BLaER1 (cell line): ENCODE data around the gene ATF3.

ENCODE experiments used
- H3K27ac ChIP-seq: shearing (Covaris generic); formaldehyde crosslinking; 2 replicates; pipeline ENCODE4 v1.8.1; 2022
- H3K27me3 ChIP-seq: shearing (Covaris generic); formaldehyde crosslinking; 2 replicates; pipeline ENCODE4 v1.8.1; 2022
- H3K36me3 ChIP-seq: shearing (Covaris generic); formaldehyde crosslinking; 2 replicates; pipeline ENCODE4 v1.8.1; 2022
- H3K4me1 ChIP-seq: shearing (Covaris generic); formaldehyde crosslinking; 2 replicates; pipeline ENCODE4 v1.8.1; 2022
- H3K4me2 ChIP-seq: shearing (Covaris generic); formaldehyde crosslinking; 2 replicates; pipeline ENCODE4 v1.8.1; 2022
- H3K4me3 ChIP-seq: shearing (Covaris generic); formaldehyde crosslinking; 2 replicates; pipeline ENCODE4 v1.8.1; 2022
- H3K9ac ChIP-seq: shearing (Covaris generic); formaldehyde crosslinking; 2 replicates; pipeline ENCODE4 v1.8.1; 2022
- H3K9me3 ChIP-seq: shearing (Covaris generic); formaldehyde crosslinking; 2 replicates; pipeline ENCODE4 v1.8.1; 2022
- H4K20me1 ChIP-seq: shearing (Covaris generic); formaldehyde crosslinking; 2 replicates; pipeline ENCODE4 v1.8.1; 2022
- Cebpa-rat ChIP-seq: shearing (Covaris generic); IDR thresholded peaks from 2 replicates; pipeline ENCODE4 v1.8.1; 2022

ATF3 gene

GRCh38 chr1:212624976-212625501, 16.5 kb downstream of the ATF3 start:
- TF ChIP-seq Cebpa-rat, result no peak
- Histone ChIP-seq H3K36me3 (peaks cover 13% of the 10 kb centered on the region), H3K4me2 (no peak overlapping the region), H3K9ac (no peak overlapping the region), H3K27ac (no peak overlapping the region), H3K9me3 (no peaks in the 10 kb centered on the region), H4K20me1 (no peaks in the 10 kb centered on the region), H3K4me1 (peaks cover 29% of the 10 kb centered on the region), H3K27me3 (no peaks in the 10 kb centered on the region), H3K4me3 (no peak overlapping the region)

- Histone ChIP-seq H3K4me2 (no peak overlapping the region), H3K9me3 (no peaks in the 10 kb centered on the region), H3K9ac (no peak overlapping the region), H3K4me3 (no peak overlapping the region), H4K20me1 (no peaks in the 10 kb centered on the region), H3K27me3 (no peaks in the 10 kb centered on the region), H3K27ac (no peak overlapping the region), H3K4me1 (peaks cover 38% of the 10 kb centered on the region), H3K36me3 (peaks cover 4% of the 10 kb centered on the region)
- no peak for TF ChIP-seq Cebpa-rat
These were observed 17.4 kb downstream of the ATF3 start for GRCh38 chr1:212625781-212626450.

GRCh38 chr1:212628046-212628445, 19.5 kb downstream of the ATF3 start:
- H3K4me3 ChIP-seq, result no peak overlapping the region
- no peaks in the 10 kb centered on the region for H3K36me3 ChIP-seq
- peaks cover 34% of the 10 kb centered on the region for H3K4me1 ChIP-seq
- no peak overlapping the region for H3K9ac ChIP-seq
- H3K9me3 ChIP-seq, result peaks cover 3% of the 10 kb centered on the region; the same call in 1 of the 2 replicates
- no peaks in the 10 kb centered on the region for H3K27me3 ChIP-seq
- no peak overlapping the region for H3K4me2 ChIP-seq
- no peak overlapping the region for H3K27ac ChIP-seq
- H4K20me1 ChIP-seq, result no peaks in the 10 kb centered on the region
- TF ChIP-seq Cebpa-rat, result no peak

DNA sequence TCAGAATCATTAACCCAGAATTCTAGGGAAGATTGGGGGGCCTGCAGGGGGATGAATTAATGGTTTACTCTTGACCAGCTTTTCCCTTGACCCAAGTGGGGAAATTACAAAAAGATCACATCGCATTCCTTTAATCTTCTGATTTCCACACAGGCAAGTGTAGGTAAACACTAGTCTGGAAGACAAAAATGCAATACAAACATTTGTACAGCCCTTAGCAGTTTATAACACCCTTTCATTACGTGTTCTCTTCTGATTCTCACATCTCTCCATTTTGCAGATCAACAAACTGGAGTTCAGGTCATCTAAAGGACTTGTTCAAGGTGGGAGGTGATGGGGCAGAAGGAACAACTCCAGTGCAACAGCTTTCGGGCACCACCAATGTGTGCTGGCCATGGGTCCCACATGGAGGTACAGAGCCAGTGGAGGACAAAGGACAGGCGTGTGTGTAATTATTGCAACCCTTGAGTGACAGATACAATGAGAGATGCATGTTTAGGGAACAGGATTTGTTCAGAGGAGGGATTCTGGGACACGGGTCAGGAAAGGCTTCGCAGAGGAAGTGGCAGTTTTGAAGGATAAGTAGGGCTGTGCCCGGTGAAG, 20.4 kb downstream of the ATF3 start:
- no peaks in the 10 kb centered on the region for H3K36me3 ChIP-seq
- no peaks in the 10 kb centered on the region for H3K27me3 ChIP-seq
- TF ChIP-seq Cebpa-rat, result no peak
- peak overlapping the region; percentile 76 for H3K4me2 ChIP-seq
- no peak overlapping the region for H3K9ac ChIP-seq
- H4K20me1 ChIP-seq, result no peaks in the 10 kb centered on the region
- H3K9me3 ChIP-seq, result peaks cover 10% of the 10 kb centered on the region
- H3K4me3 ChIP-seq, result no peak overlapping the region
- peaks cover 41% of the 10 kb centered on the region for H3K4me1 ChIP-seq
- H3K27ac ChIP-seq, result peak overlapping the region; percentile 66

- H3K27ac ChIP-seq, result peak overlapping the region; percentile 66
- H3K9me3 ChIP-seq, result peaks cover 10% of the 10 kb centered on the region
- no peaks in the 10 kb centered on the region for H4K20me1 ChIP-seq
- TF ChIP-seq Cebpa-rat, result no peak
- no peaks in the 10 kb centered on the region for H3K27me3 ChIP-seq
- no peak overlapping the region for H3K4me3 ChIP-seq
- peak overlapping the region; percentile 76 for H3K4me2 ChIP-seq
- H3K36me3 ChIP-seq, result no peaks in the 10 kb centered on the region
- peak overlapping the region; percentile 18; the same call in 1 of the 2 replicates for H3K9ac ChIP-seq
- H3K4me1 ChIP-seq, result peaks cover 47% of the 10 kb centered on the region
These were observed 21.0 kb downstream of the ATF3 start for GRCh38 chr1:212629450-212630157.

DNA sequence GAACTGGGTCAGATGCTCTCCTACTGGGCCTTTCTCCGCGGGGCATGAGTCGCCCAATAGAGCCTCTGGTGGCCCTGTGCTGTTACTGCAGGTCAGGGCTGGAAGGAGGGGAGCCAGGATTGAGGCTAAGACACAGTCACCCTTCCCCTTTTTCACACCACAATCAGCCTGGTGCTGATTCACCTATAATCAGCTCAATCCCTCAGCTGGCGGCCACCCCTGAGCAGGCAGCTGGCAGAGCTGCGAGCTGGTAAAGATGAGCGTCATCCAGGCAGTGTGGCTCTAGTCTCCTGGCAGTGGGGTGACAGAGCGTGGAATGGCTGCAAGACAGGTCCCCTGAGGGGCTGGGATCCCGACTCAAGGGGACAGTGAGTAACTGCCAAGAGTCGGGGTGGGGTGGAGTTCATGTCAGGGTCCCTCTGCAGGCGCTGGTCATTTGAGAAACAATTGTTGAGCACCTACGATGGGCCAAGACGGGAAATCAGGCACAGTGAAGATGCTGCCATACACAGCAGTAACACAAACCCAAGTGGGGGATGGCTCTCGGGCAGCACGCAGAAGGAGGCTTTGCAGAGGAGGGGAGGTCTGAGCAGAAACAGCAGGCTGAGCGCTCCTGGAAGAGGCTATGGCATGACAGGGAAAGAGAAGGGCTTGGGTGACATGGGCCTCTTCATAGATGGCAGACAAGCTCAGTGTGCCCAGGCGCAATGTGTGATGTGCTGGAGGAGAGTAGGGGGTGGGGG, 21.8 kb downstream of the ATF3 start:
- no peak for TF ChIP-seq Cebpa-rat
- H3K36me3 ChIP-seq, result no peaks in the 10 kb centered on the region
- H3K27me3 ChIP-seq, result no peaks in the 10 kb centered on the region
- H3K9me3 ChIP-seq, result peaks cover 10% of the 10 kb centered on the region
- peak overlapping the region; percentile 18; the same call in 1 of the 2 replicates for H3K9ac ChIP-seq
- peak overlapping the region; percentile 76 for H3K4me2 ChIP-seq
- H3K27ac ChIP-seq, result peak overlapping the region; percentile 66
- no peak overlapping the region for H3K4me3 ChIP-seq
- peaks cover 55% of the 10 kb centered on the region for H3K4me1 ChIP-seq
- no peaks in the 10 kb centered on the region for H4K20me1 ChIP-seq

DNA sequence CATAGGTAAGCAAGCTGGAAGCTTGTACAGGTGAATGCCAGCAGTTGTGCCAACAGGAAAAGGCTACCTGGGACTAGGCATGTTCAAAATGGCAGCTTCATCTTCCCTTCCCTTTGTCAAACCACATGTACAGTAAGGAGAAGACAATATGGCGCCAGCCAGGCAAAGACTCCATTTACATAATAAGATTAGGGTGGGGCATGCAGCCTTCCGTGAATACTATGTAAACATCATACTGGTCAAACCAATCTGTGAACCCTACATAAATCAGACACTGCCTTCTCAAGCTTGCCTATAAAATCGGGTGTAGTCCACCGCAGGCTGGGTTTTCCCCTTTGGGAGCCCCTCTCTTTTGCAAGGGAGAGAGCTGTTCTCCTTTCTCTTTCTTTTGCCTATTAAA, 24.6 kb downstream of the ATF3 start:
- Histone ChIP-seq H4K20me1 (no peaks in the 10 kb centered on the region), H3K4me3 (no peak overlapping the region), H3K27me3 (no peaks in the 10 kb centered on the region), H3K36me3 (no peaks in the 10 kb centered on the region), H3K9ac (no peak overlapping the region), H3K9me3 (peaks cover 10% of the 10 kb centered on the region), H3K4me2 (no peak overlapping the region), H3K27ac (no peak overlapping the region), H3K4me1 (peaks cover 83% of the 10 kb centered on the region)
- TF ChIP-seq Cebpa-rat, result no peak

- H3K4me3 ChIP-seq, result no peak overlapping the region
- H3K9ac ChIP-seq, result peak overlapping the region; percentile 76; the same call in 1 of the 2 replicates
- H3K27me3 ChIP-seq, result no peaks in the 10 kb centered on the region
- H3K36me3 ChIP-seq, result no peaks in the 10 kb centered on the region
- peak overlapping the region; percentile 95 for H3K4me2 ChIP-seq
- H4K20me1 ChIP-seq, result no peaks in the 10 kb centered on the region
- peak overlapping the region; percentile 89 for H3K27ac ChIP-seq
- TF ChIP-seq Cebpa-rat, result no peak
- H3K4me1 ChIP-seq, result peaks cover 84% of the 10 kb centered on the region
- H3K9me3 ChIP-seq, result peaks cover 10% of the 10 kb centered on the region
These were observed 25.7 kb downstream of the ATF3 start for GRCh38 chr1:212634252-212634651.

DNA sequence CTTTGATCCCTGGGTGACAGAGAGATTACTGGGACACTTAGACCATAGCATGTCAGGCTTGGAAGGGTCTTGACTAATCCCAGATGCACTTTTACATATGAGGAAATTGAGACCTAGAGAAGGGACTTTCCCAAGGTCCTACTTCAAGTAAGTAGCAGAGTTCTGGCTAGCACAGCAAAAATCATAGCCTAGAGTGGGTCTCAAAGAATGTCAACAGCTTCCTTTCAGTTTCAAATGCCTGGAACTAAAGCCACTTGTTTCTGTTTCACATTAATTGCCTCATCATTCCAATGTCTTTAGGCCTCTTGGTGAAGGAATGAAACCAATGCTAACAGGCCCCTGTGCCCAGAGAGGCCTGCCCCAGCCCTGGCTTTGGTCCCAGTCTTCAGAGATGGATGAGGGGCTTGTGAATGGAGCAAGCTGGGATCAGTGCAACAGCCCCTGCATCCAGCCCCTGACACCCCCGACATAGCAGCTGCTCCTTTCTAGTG, 26.6 kb downstream of the ATF3 start:
- Histone ChIP-seq H3K9me3 (peaks cover 12% of the 10 kb centered on the region), H3K4me3 (peak overlapping the region; percentile 55), H3K36me3 (no peaks in the 10 kb centered on the region), H3K27me3 (no peaks in the 10 kb centered on the region), H3K4me1 (peaks cover 84% of the 10 kb centered on the region), H4K20me1 (no peaks in the 10 kb centered on the region), H3K4me2 (peak overlapping the region; percentile 95), H3K9ac (peak overlapping the region; percentile 76), H3K27ac (peak overlapping the region; percentile 89)
- TF ChIP-seq Cebpa-rat, result 0 out of 2 replicates have a peak, but pooled peaks have one; percentile 12
